Fibroblast of pulmonary artery (primary cell): Measurements from ENCODE around the gene VCPKMT.

Source experiments
- DNase-seq: peaks from one replicate; pipeline ENCODE4 v3.0.0-alpha.2; 2010; ENCODE audit warnings: low read depth
- H3K4me3 ChIP-seq: replicated peaks from 2 replicates; pipeline ENCODE4 v1.5.1; 2011; ENCODE audit warnings: low read depth, mild to moderate bottlenecking, control low read depth, low read length, moderate library complexity
- CTCF ChIP-seq: IDR thresholded peaks from 2 replicates; pipeline ENCODE4 v1.5.1; 2011; ENCODE audit warnings: mild to moderate bottlenecking, control low read depth, low read length, inconsistent platforms; ENCODE audit errors: missing control alignments

VCPKMT gene

GRCh38 chr14:50121486-50121885 is 5.1 kb upstream of the VCPKMT start:
- TF ChIP-seq CTCF, result no peak
- no peak for DNase-seq
- no peak overlapping the region for H3K4me3 ChIP-seq

GRCh38 chr14:50117456-50117855 is 1.1 kb upstream of the VCPKMT start:
- no peak overlapping the region for H3K4me3 ChIP-seq
- no peak for DNase-seq
- no peak for TF ChIP-seq CTCF

- DNase-seq, result no peak
- no peak for TF ChIP-seq CTCF
- H3K4me3 ChIP-seq, result peak overlapping the region; percentile 83
Measured at GRCh38 chr14:50116966-50117365, 594 bp upstream of the VCPKMT start.

- no peak for TF ChIP-seq CTCF
- DNase-seq, result no peak
- H3K4me3 ChIP-seq, result no peak overlapping the region
Measured at GRCh38 chr14:50113381-50114035, 2.9 kb downstream of the VCPKMT start.

- DNase-seq, result no peak
- no peak for TF ChIP-seq CTCF
- no peak overlapping the region for H3K4me3 ChIP-seq
Measured at GRCh38 chr14:50110323-50111037, 5.9 kb downstream of the VCPKMT start.

GRCh38 chr14:50109342-50109741 is 7.0 kb downstream of the VCPKMT start:
- peak; percentile 39 for TF ChIP-seq CTCF
- no peak overlapping the region for H3K4me3 ChIP-seq
- peak; percentile 42 for DNase-seq
